HepG2 (cell line): ENCODE data around the gene ATP10A. TPM values are rescaled to one million over a fixed set of nuclear protein-coding genes. Genes with fewer than 3 reads are reported as not detected.

ENCODE experiments used
- ATAC-seq: fragments of 200-7000 bp; cut with Tn5 transposase; 3 replicates; pipeline ENCODE4 v1.9.1; 2020; ENCODE audit warnings: mild to moderate bottlenecking, moderate library complexity
- BruUV-seq: library from RNA; stranded (reverse); fragments of 400-500 nt; replicated peaks from 2 replicates; lab custom pipeline; 2021; lab: Mats Ljungman, UMichigan
- CTCF ChIA-PET: fragments of 300-600 bp; formaldehyde crosslinking; extraction: SDS; loops from one replicate; lab custom pipeline; 2021; ENCODE audit warnings: low total read pairs, inconsistent platforms, low intra/inter-chr PET ratio; lab: Yijun Ruan, JAX
- POLR2A ChIA-PET: fragments of 350-600 bp; sonication (Branson Sonifier 250); formaldehyde crosslinking; loops from one replicate; lab custom pipeline; 2020; ENCODE audit warnings: antibody characterized with exemption, inconsistent platforms; lab: Yijun Ruan, JAX
- DNase-seq: peaks from one replicate; pipeline ENCODE4 v3.0.0-alpha.2; 2015; ENCODE audit warnings: low spot score
- FAIRE-seq: peaks from 3 replicates; lab custom pipeline; 2011; peaks lifted over from hg19 to GRCh38; lab: Jason Lieb, UNC
- H2AFZ ChIP-seq: one replicate; pipeline ENCODE4 v1.6.1; 2011; ENCODE audit warnings: low read length, inconsistent platforms
- H3K27ac ChIP-seq: fragments of 300-600 bp; 3 replicates; pipeline ENCODE4 v1.8.0; 2011; ENCODE audit warnings: mixed run types, mild to moderate bottlenecking, mixed read lengths, low read length, inconsistent platforms; ENCODE audit not compliant: insufficient read depth; ENCODE audit errors: extremely low read length
- H3K27me3 ChIP-seq, 2 experiments: fragments of 200-600 bp in 1 of 2; 2 replicates in 1 of 2; 3 replicates in 1 of 2; pipeline versions ENCODE4 v1.6.0 to v1.8.0; 2011; ENCODE audit warnings: low read length in 2 of 2, mild to moderate bottlenecking in 2 of 2, moderate library complexity in 2 of 2, inconsistent platforms in 1 of 2; ENCODE audit not compliant: insufficient read depth in 2 of 2, control insufficient read depth in 1 of 2
- H3K36me3 ChIP-seq, 2 experiments: fragments of 200-600 bp in 1 of 2; replicated peaks in 1 of 2; 2 replicates in 1 of 2; 3 replicates in 1 of 2; pipeline versions ENCODE4 v1.5.1 to v1.8.0; 2011; ENCODE audit warnings: low read length in 2 of 2, inconsistent platforms in 1 of 2; ENCODE audit not compliant: insufficient read depth in 2 of 2, control insufficient read depth in 1 of 2
- H3K4me1 ChIP-seq: 2 replicates; pipeline ENCODE4 v1.5.1; 2012; ENCODE audit warnings: low read length, inconsistent platforms; ENCODE audit not compliant: insufficient read depth
- H3K4me2 ChIP-seq: 2 replicates; pipeline ENCODE4 v1.6.0; 2011; ENCODE audit warnings: low read depth, low read length, inconsistent platforms
- H3K4me3 ChIP-seq, 3 experiments: fragments of 200-600 bp in 1 of 3; sonication (generic), shearing (Covaris generic) in 1 of 3; replicated peaks in 1 of 3; 2 replicates each; pipeline ENCODE4 v1.5.1; 2011 to 2016; ENCODE audit warnings: low read length in 3 of 3, inconsistent platforms in 2 of 3, low read depth in 2 of 3, mild to moderate bottlenecking in 2 of 3, control low read depth in 1 of 3, mixed read lengths in 1 of 3; ENCODE audit not compliant: insufficient read depth in 1 of 3
- H3K79me2 ChIP-seq: one replicate; pipeline ENCODE4 v1.6.1; 2011; ENCODE audit warnings: low read length, inconsistent platforms; ENCODE audit not compliant: insufficient read depth
- H3K9ac ChIP-seq: 2 replicates; pipeline ENCODE4 v1.6.0; 2011; ENCODE audit warnings: mild to moderate bottlenecking, low read depth, low read length, inconsistent platforms; ENCODE audit not compliant: insufficient read depth
- H3K9me3 ChIP-seq: 2 replicates; pipeline ENCODE4 v1.5.1; 2012; ENCODE audit warnings: mild to moderate bottlenecking, low read length
- H4K20me1 ChIP-seq: 2 replicates; pipeline ENCODE4 v1.6.0; 2011; ENCODE audit warnings: inconsistent platforms, mild to moderate bottlenecking, low read length, moderate library complexity; ENCODE audit not compliant: insufficient read depth
- HMGA1 ChIP-seq: sonication (generic); formaldehyde crosslinking; conservative IDR thresholded peaks from 2 replicates; pipeline ENCODE4 v1.4.0; 2020; ENCODE audit warnings: missing genetic modification reagents
- SP140L ChIP-seq: sonication (generic); formaldehyde crosslinking; IDR thresholded peaks from 2 replicates; pipeline ENCODE4 v1.4.0; 2020; ENCODE audit warnings: missing genetic modification reagents, borderline replicate concordance
- STAG1 ChIP-seq: sonication (generic); formaldehyde crosslinking; IDR thresholded peaks from 2 replicates; pipeline ENCODE4 v1.4.0; 2020; ENCODE audit warnings: missing genetic modification reagents
- U2AF2 ChIP-seq: fragments of 200-400 bp; formaldehyde crosslinking; IDR thresholded peaks from 2 replicates; pipeline ENCODE4 v1.6.1; 2017; ENCODE audit warnings: low read depth, mild to moderate bottlenecking, low read length
- ZNF263 ChIP-seq: sonication (generic); formaldehyde crosslinking; IDR thresholded peaks from 2 replicates; pipeline ENCODE4 v1.4.0; 2020; ENCODE audit warnings: missing genetic modification reagents
- ZNF605 ChIP-seq: sonication (generic); formaldehyde crosslinking; IDR thresholded peaks from 2 replicates; pipeline ENCODE4 v1.8.0; 2022; ENCODE audit warnings: mild to moderate bottlenecking, missing genetic modification reagents
- WGBS: methylation state at CpG from one replicate; pipeline ENCODE4 v1.1.6; 2017; ENCODE audit warnings: low lambda C conversion rate; 5-methylcytosine and 5-hydroxymethylcytosine counted together
- in situ Hi-C: cut with HindIII; loops from 2 replicates; pipeline ENCODE4 v1.10.0; 2017; ENCODE audit warnings: low pct_unique_long_range_greater_than_20kb; ENCODE audit not compliant: extremely low pct_ligation_motif_present
- intact Hi-C: fragments of 100-400 bp; cut with micrococcal nuclease; formaldehyde crosslinking; loops from one replicate; pipeline ENCODE4 v1.10.0; 2022; ENCODE audit not compliant: unreplicated experiment
- polyA plus RNA-seq, 8 experiments: library from polyadenylated mRNA; depleted of rRNA in 3 of 8; stranded (reverse) in 7 of 8; unstranded in 1 of 8; fragments of >200 nt; fragmentation: Illumina TruSeq in 4 of 8; extraction: Trizol in 4 of 8; gene quantifications; 2 replicates each; pipeline versions ENCODE4 v1.2.1 to v1.2.3, GENCODE V29; 2011 to 2016; ENCODE audit warnings: low read depth in 4 of 8, missing spikeins in 1 of 8, mixed read lengths in 1 of 8; ENCODE audit not compliant: insufficient read depth in 1 of 8
- total RNA-seq, 5 experiments: library from RNA; depleted of rRNA; stranded (reverse); fragments of >200 nt; fragmentation: Illumina TruSeq; extraction: Trizol; gene quantifications; 2 replicates each; pipeline ENCODE4 v1.2.3, GENCODE V29; 2016; ENCODE audit warnings: low read depth in 1 of 5
- TF ChIP-seq, protein P1 (sequence below): sonication (generic); formaldehyde crosslinking; IDR thresholded peaks from 2 replicates; pipeline ENCODE4 v1.5.0; 2020; ENCODE audit warnings: missing genetic modification reagents
- TF ChIP-seq, protein P2 (sequence below), 2 experiments: sonication (generic) in 1 of 2; formaldehyde crosslinking in 1 of 2; IDR thresholded peaks; 2 replicates each; pipeline versions ENCODE4 v1.6.1 to v1.9.0; 2014 to 2022; ENCODE audit warnings: antibody characterized with exemption in 1 of 2, borderline replicate concordance in 1 of 2, inconsistent platforms in 1 of 2, low read depth in 1 of 2, missing genetic modification reagents in 1 of 2
- TF ChIP-seq, protein P3 (sequence below): sonication (generic); formaldehyde crosslinking; IDR thresholded peaks from 2 replicates; pipeline ENCODE4 v1.4.0; 2020; ENCODE audit warnings: missing genetic modification reagents

The ATP10A gene
- total and polyA plus RNA-seq, 2 of the 13 experiments (the other 11 are each of a cell fraction or from before 2014, with no cell fraction given): 0.58 to 4.2 TPM

DNA sequence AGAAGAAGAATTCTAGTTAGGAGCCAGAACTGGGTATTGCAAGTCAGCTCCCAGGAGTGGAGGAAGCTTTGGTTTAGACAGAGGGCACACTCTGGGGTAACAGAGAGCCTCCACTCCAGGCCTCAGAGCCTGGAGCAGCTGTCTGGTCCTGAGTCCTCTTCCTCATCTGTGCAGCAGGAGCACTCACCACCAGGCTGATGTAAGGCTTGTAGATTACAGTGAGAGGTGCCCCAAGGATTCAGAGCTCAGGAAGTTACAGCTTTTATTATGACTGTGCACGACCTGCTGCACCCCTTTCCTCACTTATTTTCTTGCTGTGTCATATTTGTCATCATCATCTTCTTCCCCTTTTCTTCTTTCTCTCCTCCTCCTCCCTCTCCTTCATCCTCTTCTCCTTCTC lies 210.4 kb downstream of the ATP10A start (continued):
- TF ChIP-seq, protein P1, sequence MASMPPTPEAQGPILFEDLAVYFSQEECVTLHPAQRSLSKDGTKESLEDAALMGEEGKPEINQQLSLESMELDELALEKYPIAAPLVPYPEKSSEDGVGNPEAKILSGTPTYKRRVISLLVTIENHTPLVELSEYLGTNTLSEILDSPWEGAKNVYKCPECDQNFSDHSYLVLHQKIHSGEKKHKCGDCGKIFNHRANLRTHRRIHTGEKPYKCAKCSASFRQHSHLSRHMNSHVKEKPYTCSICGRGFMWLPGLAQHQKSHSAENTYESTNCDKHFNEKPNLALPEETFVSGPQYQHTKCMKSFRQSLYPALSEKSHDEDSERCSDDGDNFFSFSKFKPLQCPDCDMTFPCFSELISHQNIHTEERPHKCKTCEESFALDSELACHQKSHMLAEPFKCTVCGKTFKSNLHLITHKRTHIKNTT (CRISPR knock-in tag): no peak
- TF ChIP-seq, protein P2, sequence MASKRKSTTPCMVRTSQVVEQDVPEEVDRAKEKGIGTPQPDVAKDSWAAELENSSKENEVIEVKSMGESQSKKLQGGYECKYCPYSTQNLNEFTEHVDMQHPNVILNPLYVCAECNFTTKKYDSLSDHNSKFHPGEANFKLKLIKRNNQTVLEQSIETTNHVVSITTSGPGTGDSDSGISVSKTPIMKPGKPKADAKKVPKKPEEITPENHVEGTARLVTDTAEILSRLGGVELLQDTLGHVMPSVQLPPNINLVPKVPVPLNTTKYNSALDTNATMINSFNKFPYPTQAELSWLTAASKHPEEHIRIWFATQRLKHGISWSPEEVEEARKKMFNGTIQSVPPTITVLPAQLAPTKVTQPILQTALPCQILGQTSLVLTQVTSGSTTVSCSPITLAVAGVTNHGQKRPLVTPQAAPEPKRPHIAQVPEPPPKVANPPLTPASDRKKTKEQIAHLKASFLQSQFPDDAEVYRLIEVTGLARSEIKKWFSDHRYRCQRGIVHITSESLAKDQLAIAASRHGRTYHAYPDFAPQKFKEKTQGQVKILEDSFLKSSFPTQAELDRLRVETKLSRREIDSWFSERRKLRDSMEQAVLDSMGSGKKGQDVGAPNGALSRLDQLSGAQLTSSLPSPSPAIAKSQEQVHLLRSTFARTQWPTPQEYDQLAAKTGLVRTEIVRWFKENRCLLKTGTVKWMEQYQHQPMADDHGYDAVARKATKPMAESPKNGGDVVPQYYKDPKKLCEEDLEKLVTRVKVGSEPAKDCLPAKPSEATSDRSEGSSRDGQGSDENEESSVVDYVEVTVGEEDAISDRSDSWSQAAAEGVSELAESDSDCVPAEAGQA (IDR thresholded peaks at IDR 0.05; ENCODE audit: low read depth): no peak
- TF ChIP-seq, protein P2 (CRISPR knock-in tag; IDR thresholded peaks at IDR 0.05; ENCODE audit: borderline replicate concordance): no peak
- TF ChIP-seq, all 625 proteins: peak for 0

DNA sequence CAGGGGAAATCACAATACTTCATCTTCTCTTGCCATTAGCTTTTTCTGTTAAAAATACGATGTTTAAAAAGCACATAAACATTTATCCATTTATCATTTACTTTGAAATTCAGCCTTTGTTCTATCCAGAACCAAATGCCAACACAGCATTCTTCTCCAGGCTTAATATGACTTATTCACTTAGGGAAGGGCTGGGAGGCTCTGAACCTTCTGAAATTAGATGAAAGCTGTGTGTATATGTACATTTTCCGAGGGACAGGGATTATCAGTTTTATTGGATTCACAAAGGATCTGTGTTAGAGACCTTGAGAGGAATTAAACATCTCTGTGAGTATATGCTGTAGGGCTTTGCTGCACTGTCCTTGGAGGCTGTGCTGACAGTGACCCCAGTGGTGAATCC lies 213.7 kb downstream of the ATP10A start:
- 0% methylated on average over 2 of the region's 2 CpGs for WGBS
- ChIA-PET POLR2A (no interaction called here), CTCF (no interaction called here)
- Histone ChIP-seq H3K9ac (no peak overlapping the region), H3K36me3 (no peaks in the 10 kb centered on the region), H3K9me3 (no peaks in the 10 kb centered on the region), H3K4me2 (no peak overlapping the region), H2AFZ (no peak overlapping the region), H3K79me2 (no peaks in the 10 kb centered on the region), H3K4me1 (no peaks in the 10 kb centered on the region), H3K27ac (no peak overlapping the region), H4K20me1 (no peaks in the 10 kb centered on the region), H3K4me3 (no peak overlapping the region), H3K27me3 (no peaks in the 10 kb centered on the region)
- FAIRE-seq (no peak), DNase-seq (no peak), ATAC-seq (no peak)
- in situ Hi-C loops (no loop called here), intact Hi-C loops (no loop called here)
- BruUV-seq: no TSS peak
- TF ChIP-seq ZNF263 (CRISPR knock-in tag) (no peak), U2AF2 (no peak), STAG1 (CRISPR knock-in tag) (no peak), ZNF605 (CRISPR knock-in tag) (no peak), SP140L (CRISPR knock-in tag) (no peak), HMGA1 (CRISPR knock-in tag) (no peak)
- TF ChIP-seq, protein P3, sequence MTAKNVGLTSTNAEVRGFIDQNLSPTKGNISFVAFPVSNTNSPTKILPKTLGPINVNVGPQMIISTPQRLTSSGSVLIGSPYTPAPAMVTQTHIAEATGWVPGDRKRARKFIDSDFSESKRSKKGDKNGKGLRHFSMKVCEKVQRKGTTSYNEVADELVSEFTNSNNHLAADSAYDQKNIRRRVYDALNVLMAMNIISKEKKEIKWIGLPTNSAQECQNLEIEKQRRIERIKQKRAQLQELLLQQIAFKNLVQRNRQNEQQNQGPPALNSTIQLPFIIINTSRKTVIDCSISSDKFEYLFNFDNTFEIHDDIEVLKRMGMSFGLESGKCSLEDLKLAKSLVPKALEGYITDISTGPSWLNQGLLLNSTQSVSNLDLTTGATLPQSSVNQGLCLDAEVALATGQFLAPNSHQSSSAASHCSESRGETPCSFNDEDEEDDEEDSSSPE (CRISPR knock-in tag): no peak
